ENCODE data around the gene SLC22A23. TPM values are rescaled to one million over a fixed set of nuclear protein-coding genes. Genes with fewer than 3 reads are reported as not detected.

The SLC22A23 gene
- total and polyA plus RNA-seq, 4 donors = 4.9 to 45.4 (median 19.7) TPM

GRCh38 chr6:3270258-3270657 is 186.6 kb downstream of the SLC22A23 start:
- no peaks in the 10 kb centered on the region for H3K9me3 ChIP-seq (ENCODE audit: control insufficient read depth in 4 of 4, low read length in 3 of 4)
- peaks cover 0 to 10% (median 4%) of the 10 kb centered on the region in 4 donors for H3K4me1 ChIP-seq (ENCODE audit: control insufficient read depth in 4 of 4, insufficient read depth in 4 of 4, low read length in 3 of 4)
- H3K4me3 ChIP-seq (ENCODE audit: low read depth in 1 of 3, low read length in 3 of 3) = no peak overlapping the region
- no peak overlapping the region for H3K9ac ChIP-seq (ENCODE audit: low read depth in 1 of 2, low read length in 2 of 2)
- no peak for DNase-seq (ENCODE audit: low spot score)
- 69% methylated on average over 15 of the region's 15 CpGs for WGBS
- no peaks in the 10 kb centered on the region for H3K27me3 ChIP-seq (ENCODE audit: control insufficient read depth in 4 of 4, insufficient read depth in 4 of 4, low read length in 3 of 4)
- TF ChIP-seq ZBTB33 (IDR thresholded peaks at IDR 0.05) (no peak), JUND (IDR thresholded peaks at IDR 0.05) (no peak), RAD21 (IDR thresholded peaks at IDR 0.05) (no peak), FOXA2 (IDR thresholded peaks at IDR 0.05) (no peak), SP1 (IDR thresholded peaks at IDR 0.05) (no peak), EGR1 (IDR thresholded peaks at IDR 0.05; ENCODE audit: low read depth in 2 of 2) (no peak), ATF3 (IDR thresholded peaks at IDR 0.05) (no peak), FOXA1 (IDR thresholded peaks at IDR 0.05) (no peak), CTCF (IDR thresholded peaks at IDR 0.05; ENCODE audit: low read depth, low read length, missing input control) (no peak), HNF4G (IDR thresholded peaks at IDR 0.05) (no peak), RXRA (IDR thresholded peaks at IDR 0.05) (no peak), NR2F2 (IDR thresholded peaks at IDR 0.05) (no peak), TAF1 (conservative IDR thresholded peaks at IDR 0.05) (no peak), GABPA (IDR thresholded peaks at IDR 0.05 in 1 of 2, conservative IDR thresholded peaks at IDR 0.05 in 1 of 2) (no peak)
- TF ChIP-seq, protein P1, sequence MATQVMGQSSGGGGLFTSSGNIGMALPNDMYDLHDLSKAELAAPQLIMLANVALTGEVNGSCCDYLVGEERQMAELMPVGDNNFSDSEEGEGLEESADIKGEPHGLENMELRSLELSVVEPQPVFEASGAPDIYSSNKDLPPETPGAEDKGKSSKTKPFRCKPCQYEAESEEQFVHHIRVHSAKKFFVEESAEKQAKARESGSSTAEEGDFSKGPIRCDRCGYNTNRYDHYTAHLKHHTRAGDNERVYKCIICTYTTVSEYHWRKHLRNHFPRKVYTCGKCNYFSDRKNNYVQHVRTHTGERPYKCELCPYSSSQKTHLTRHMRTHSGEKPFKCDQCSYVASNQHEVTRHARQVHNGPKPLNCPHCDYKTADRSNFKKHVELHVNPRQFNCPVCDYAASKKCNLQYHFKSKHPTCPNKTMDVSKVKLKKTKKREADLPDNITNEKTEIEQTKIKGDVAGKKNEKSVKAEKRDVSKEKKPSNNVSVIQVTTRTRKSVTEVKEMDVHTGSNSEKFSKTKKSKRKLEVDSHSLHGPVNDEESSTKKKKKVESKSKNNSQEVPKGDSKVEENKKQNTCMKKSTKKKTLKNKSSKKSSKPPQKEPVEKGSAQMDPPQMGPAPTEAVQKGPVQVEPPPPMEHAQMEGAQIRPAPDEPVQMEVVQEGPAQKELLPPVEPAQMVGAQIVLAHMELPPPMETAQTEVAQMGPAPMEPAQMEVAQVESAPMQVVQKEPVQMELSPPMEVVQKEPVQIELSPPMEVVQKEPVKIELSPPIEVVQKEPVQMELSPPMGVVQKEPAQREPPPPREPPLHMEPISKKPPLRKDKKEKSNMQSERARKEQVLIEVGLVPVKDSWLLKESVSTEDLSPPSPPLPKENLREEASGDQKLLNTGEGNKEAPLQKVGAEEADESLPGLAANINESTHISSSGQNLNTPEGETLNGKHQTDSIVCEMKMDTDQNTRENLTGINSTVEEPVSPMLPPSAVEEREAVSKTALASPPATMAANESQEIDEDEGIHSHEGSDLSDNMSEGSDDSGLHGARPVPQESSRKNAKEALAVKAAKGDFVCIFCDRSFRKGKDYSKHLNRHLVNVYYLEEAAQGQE (IDR thresholded peaks at IDR 0.05) = no peak
- TF ChIP-seq, protein P2, sequence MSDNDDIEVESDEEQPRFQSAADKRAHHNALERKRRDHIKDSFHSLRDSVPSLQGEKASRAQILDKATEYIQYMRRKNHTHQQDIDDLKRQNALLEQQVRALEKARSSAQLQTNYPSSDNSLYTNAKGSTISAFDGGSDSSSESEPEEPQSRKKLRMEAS (IDR thresholded peaks at IDR 0.05) = no peak
- H3K27ac ChIP-seq (ENCODE audit: low read depth in 1 of 2, low read length in 2 of 2) = no peak overlapping the region
- H3K36me3 ChIP-seq (ENCODE audit: control insufficient read depth in 4 of 4, insufficient read depth in 3 of 4, low read depth in 1 of 4, low read length in 3 of 4) = peaks cover 5 to 35% (median 21%) of the 10 kb centered on the region in 4 donors
